Endothelial cell of umbilical vein (primary cell): ENCODE data around the gene PCDHGC3.

Experiments
- CTCF ChIP-seq, 2 donors: IDR thresholded peaks; 1 replicate in 1 of 2; 2 replicates in 1 of 2; pipeline ENCODE4 v1.5.1; 2011; ENCODE audit warnings: low read length in 2 of 2, mild to moderate bottlenecking in 2 of 2, moderate library complexity in 2 of 2, control low read depth in 1 of 2, inconsistent platforms in 1 of 2, low read depth in 1 of 2; ENCODE audit not compliant: insufficient read depth in 1 of 2; ENCODE audit errors: extremely low read depth in 1 of 2
- EZH2 ChIP-seq: IDR thresholded peaks from 2 replicates; pipeline ENCODE4 v1.6.1; 2012; ENCODE audit warnings: borderline replicate concordance, low read depth, mild to moderate bottlenecking, moderate library complexity, low read length, inconsistent platforms; ENCODE audit not compliant: severe bottlenecking
- POLR2A ChIP-seq: IDR thresholded peaks from 2 replicates; pipeline ENCODE4 v1.6.1; 2012; ENCODE audit warnings: low read depth, mild to moderate bottlenecking, control low read depth, low read length

GRCh38 chr5:141439411-141440141 lies 36.2 kb upstream of the PCDHGC3 start:
- TF ChIP-seq CTCF (IDR thresholded peaks at IDR 0.05; ENCODE audit: extremely low read depth in 1 of 2, insufficient read depth in 1 of 2, low read depth in 1 of 2, low read length in 2 of 2) (no peak), POLR2A (no peak), EZH2 (no peak)
